SK-N-SH treated with all-trans-retinoic acid at 6 μM for 48 hours (cell line): Measurements from ENCODE around the gene ARID3A.

Experiments
- ARNTL ChIP-seq: fragments of 450-650 bp; formaldehyde crosslinking; IDR thresholded peaks from 2 replicates; pipeline ENCODE4 v1.5.0; 2020; ENCODE audit warnings: low read depth, mild to moderate bottlenecking, moderate library complexity, borderline replicate concordance
- BACH2 ChIP-seq: fragments of 250-450 bp; sonication (Bioruptor Pico); IDR thresholded peaks from 2 replicates; pipeline ENCODE4 v1.9.0; 2021; ENCODE audit warnings: mild to moderate bottlenecking, borderline replicate concordance
- ISL1 ChIP-seq: fragments of 250-450 bp; sonication (Bioruptor Pico); IDR thresholded peaks from 2 replicates; pipeline ENCODE4 v2.1.2; 2022; ENCODE audit warnings: mild to moderate bottlenecking, moderate library complexity
- PPARA ChIP-seq: fragments of 250-450 bp; sonication (Bioruptor Pico); IDR thresholded peaks from 2 replicates; pipeline ENCODE4 v1.5.0; 2020; ENCODE audit warnings: mild to moderate bottlenecking, borderline replicate concordance
- RARB ChIP-seq: fragments of 250-450 bp; sonication (Bioruptor Pico); IDR thresholded peaks from 2 replicates; pipeline ENCODE4 v1.8.0; 2021; ENCODE audit warnings: mild to moderate bottlenecking, moderate library complexity
- SNAI2 ChIP-seq: fragments of 250-450 bp; sonication (Bioruptor Pico); IDR thresholded peaks from 2 replicates; pipeline ENCODE4 v1.5.0; 2020; ENCODE audit warnings: mild to moderate bottlenecking, moderate library complexity
- TOX ChIP-seq: fragments of 250-450 bp; sonication (Bioruptor Pico); IDR thresholded peaks from 2 replicates; pipeline ENCODE4 v1.8.0; 2021; ENCODE audit warnings: mild to moderate bottlenecking, moderate library complexity, borderline replicate concordance
- ZC3H10 ChIP-seq: fragments of 250-450 bp; sonication (Bioruptor Pico); IDR thresholded peaks from 2 replicates; pipeline ENCODE4 v1.5.1; 2021; ENCODE audit warnings: mild to moderate bottlenecking, moderate library complexity
- ZFP3 ChIP-seq: fragments of 250-450 bp; sonication (Bioruptor Pico); IDR thresholded peaks from 2 replicates; pipeline ENCODE4 v1.5.0; 2020; ENCODE audit warnings: mild to moderate bottlenecking, moderate library complexity
- ZFP30 ChIP-seq: fragments of 450-650 bp; formaldehyde crosslinking; IDR thresholded peaks from 2 replicates; pipeline ENCODE4 v1.5.0; 2022; ENCODE audit warnings: mild to moderate bottlenecking, moderate library complexity
- ZNF565 ChIP-seq: fragments of 450-650 bp; formaldehyde crosslinking; conservative IDR thresholded peaks from 2 replicates; pipeline ENCODE4 v1.5.0; 2020; ENCODE audit warnings: low read depth, mild to moderate bottlenecking, moderate library complexity
- TF ChIP-seq, protein P1 (sequence below): fragments of 250-450 bp; sonication (Bioruptor Pico); IDR thresholded peaks from 2 replicates; pipeline ENCODE4 v1.8.0; 2021; ENCODE audit warnings: low read depth, mild to moderate bottlenecking, moderate library complexity, borderline replicate concordance
- TF ChIP-seq, protein P2 (sequence below): fragments of 250-450 bp; sonication (Bioruptor Pico); IDR thresholded peaks from 2 replicates; pipeline ENCODE4 v1.5.1; 2021; ENCODE audit warnings: mild to moderate bottlenecking, moderate library complexity
- TF ChIP-seq, protein P3 (sequence below): fragments of 250-450 bp; sonication (Bioruptor Pico); IDR thresholded peaks from 2 replicates; pipeline ENCODE4 v1.8.0; 2020; ENCODE audit warnings: mild to moderate bottlenecking, moderate library complexity, borderline replicate concordance

DNA sequence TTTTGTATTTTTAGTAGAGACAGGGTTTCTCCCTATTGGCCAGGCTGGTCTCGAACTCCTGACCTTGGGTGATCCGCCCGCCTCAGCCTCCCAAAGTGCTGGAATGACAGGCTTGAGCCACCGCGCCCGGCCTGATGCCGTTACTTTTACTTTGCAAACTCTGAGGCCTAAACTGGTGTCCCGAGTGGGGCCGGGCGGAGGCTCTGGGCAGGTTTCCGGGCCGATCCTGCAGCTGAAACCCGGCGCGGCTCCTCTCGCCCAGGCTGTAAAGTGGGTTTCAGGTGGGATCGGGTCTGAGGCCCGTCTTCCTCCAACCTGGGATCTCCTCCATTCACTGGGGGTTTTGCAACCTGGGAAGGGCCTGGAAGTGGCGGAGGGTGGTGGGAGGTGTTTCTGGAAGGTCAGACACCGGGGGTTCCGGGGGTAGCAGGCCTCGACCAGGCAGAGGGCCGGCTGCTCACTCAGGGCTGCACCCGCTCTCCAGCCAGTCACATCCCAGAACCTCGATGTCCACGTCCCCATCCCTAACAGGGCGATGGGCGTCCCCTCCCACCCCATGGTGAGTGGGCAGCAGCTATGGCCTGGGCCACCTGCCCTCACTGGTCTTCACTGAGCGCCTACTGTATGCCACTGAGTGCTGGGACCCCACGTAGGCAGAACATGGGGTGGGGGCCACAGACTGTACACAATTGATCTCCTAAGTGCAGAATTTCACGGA, 37.0 kb downstream of the ARID3A start:
- TF ChIP-seq ZC3H10 (CRISPR knock-in tag) (no peak), ZFP3 (no peak), ZFP30 (no peak), ZNF565 (CRISPR knock-in tag) (no peak), BACH2 (no peak), RARB (CRISPR knock-in tag) (no peak), ISL1 (CRISPR knock-in tag) (no peak), PPARA (CRISPR knock-in tag) (no peak), ARNTL (no peak), SNAI2 (CRISPR knock-in tag) (no peak), TOX (no peak)
- TF ChIP-seq, protein P1, sequence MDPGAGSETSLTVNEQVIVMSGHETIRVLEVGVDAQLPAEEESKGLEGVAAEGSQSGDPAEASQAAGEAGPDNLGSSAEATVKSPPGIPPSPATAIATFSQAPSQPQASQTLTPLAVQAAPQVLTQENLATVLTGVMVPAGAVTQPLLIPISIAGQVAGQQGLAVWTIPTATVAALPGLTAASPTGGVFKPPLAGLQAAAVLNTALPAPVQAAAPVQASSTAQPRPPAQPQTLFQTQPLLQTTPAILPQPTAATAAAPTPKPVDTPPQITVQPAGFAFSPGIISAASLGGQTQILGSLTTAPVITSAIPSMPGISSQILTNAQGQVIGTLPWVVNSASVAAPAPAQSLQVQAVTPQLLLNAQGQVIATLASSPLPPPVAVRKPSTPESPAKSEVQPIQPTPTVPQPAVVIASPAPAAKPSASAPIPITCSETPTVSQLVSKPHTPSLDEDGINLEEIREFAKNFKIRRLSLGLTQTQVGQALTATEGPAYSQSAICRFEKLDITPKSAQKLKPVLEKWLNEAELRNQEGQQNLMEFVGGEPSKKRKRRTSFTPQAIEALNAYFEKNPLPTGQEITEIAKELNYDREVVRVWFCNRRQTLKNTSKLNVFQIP (CRISPR knock-in tag): no peak
- TF ChIP-seq, protein P2, sequence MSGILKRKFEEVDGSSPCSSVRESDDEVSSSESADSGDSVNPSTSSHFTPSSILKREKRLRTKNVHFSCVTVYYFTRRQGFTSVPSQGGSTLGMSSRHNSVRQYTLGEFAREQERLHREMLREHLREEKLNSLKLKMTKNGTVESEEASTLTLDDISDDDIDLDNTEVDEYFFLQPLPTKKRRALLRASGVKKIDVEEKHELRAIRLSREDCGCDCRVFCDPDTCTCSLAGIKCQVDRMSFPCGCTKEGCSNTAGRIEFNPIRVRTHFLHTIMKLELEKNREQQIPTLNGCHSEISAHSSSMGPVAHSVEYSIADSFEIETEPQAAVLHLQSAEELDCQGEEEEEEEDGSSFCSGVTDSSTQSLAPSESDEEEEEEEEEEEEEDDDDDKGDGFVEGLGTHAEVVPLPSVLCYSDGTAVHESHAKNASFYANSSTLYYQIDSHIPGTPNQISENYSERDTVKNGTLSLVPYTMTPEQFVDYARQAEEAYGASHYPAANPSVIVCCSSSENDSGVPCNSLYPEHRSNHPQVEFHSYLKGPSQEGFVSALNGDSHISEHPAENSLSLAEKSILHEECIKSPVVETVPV: no peak
- TF ChIP-seq, protein P3, sequence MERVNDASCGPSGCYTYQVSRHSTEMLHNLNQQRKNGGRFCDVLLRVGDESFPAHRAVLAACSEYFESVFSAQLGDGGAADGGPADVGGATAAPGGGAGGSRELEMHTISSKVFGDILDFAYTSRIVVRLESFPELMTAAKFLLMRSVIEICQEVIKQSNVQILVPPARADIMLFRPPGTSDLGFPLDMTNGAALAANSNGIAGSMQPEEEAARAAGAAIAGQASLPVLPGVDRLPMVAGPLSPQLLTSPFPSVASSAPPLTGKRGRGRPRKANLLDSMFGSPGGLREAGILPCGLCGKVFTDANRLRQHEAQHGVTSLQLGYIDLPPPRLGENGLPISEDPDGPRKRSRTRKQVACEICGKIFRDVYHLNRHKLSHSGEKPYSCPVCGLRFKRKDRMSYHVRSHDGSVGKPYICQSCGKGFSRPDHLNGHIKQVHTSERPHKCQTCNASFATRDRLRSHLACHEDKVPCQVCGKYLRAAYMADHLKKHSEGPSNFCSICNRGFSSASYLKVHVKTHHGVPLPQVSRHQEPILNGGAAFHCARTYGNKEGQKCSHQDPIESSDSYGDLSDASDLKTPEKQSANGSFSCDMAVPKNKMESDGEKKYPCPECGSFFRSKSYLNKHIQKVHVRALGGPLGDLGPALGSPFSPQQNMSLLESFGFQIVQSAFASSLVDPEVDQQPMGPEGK (CRISPR knock-in tag): no peak
